ENCODE data around the gene KRTAP5-4. TPM values are rescaled to one million over a fixed set of nuclear protein-coding genes. Genes with fewer than 3 reads are reported as not detected.
"Not testable (repeated sequence)": the region's sequence is repeated elsewhere in the genome, so short reads cannot be mapped to it uniquely, and the experiment has no call there.

Gene KRTAP5-4, protein sequence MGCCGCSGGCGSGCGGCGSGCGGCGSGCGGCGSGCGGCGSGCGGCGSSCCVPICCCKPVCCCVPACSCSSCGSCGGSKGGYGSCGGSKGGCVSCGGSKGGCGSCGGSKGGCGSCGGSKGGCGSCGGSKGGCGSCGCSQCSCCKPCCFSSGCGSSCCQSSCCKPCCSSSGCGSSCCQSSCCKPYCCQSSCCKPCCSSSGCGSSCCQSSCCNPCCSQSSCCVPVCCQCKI
- total RNA-seq = not detected
- long read RNA-seq = 0 reads

DNA sequence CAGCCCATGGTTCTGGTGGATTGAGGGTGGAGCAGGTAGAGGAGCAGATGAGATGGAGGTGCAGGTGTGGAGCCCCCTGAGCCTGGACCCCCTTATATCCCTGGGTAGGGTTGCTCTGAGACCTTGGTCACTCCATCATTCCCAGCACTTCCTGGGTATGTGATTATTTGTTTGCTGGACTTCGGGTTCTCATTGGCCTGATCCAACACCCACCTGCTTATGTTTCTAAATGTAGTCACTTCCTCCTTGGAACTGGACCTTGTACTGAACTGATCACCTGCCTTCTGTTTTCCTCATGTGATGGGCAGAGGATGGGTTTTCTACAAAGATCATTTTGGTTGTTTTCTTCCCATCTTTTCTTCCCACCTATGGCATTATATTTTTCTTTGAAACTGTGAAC lies at the start of gene KRTAP5-4:
Gene KRTAP5-4, minus strand, starts transcription at position 53 of the 400 bp plus-strand sequence. Its CDS starts 45 bp downstream, at position 8.
- Histone ChIP-seq H3K27me3 (ENCODE audit: low read depth) (peaks cover 49% of the 10 kb centered on the region), H3K27ac (replicated peaks) (no peak within 1 kb of the TSS), H3K9me3 (replicated peaks) (no peaks in the 10 kb centered on the region), H3K4me1 (no peaks in the 10 kb centered on the region), H3K4me3 (no peak within 1 kb of the TSS), H3K36me3 (no peaks in the 10 kb centered on the region)
- intact Hi-C loops (cut with micrococcal nuclease) = no loop called here
- DNase-seq = no peak
- TF ChIP-seq, protein P1, sequence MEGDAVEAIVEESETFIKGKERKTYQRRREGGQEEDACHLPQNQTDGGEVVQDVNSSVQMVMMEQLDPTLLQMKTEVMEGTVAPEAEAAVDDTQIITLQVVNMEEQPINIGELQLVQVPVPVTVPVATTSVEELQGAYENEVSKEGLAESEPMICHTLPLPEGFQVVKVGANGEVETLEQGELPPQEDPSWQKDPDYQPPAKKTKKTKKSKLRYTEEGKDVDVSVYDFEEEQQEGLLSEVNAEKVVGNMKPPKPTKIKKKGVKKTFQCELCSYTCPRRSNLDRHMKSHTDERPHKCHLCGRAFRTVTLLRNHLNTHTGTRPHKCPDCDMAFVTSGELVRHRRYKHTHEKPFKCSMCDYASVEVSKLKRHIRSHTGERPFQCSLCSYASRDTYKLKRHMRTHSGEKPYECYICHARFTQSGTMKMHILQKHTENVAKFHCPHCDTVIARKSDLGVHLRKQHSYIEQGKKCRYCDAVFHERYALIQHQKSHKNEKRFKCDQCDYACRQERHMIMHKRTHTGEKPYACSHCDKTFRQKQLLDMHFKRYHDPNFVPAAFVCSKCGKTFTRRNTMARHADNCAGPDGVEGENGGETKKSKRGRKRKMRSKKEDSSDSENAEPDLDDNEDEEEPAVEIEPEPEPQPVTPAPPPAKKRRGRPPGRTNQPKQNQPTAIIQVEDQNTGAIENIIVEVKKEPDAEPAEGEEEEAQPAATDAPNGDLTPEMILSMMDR (IDR thresholded peaks at IDR 0.05; ENCODE audit: borderline replicate concordance) = no peak

DNA sequence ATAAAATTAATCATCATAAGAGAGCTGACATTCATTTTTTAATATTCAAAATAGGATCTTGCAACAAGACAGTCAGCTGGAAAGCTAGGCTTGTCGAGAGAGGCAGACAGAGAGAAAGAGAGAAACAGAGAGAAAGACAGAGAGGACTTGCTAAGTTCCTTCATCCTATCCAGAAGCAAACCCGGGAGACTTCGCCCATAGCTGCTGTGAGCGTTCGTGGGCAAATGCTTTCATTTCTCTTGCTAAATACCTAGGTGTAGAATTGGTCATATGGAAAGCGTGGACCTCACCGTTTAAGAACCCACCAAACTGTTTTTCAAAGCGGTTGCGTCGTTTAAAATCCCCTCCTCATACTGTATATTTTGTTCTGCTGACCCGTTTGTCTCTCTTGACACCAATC lies 49.7 kb upstream of the KRTAP5-4 start:
- Histone ChIP-seq H3K9me3 (replicated peaks) (no peaks in the 10 kb centered on the region), H3K4me3 (no peak overlapping the region), H3K27me3 (ENCODE audit: low read depth) (peaks cover 82% of the 10 kb centered on the region), H3K27ac (replicated peaks) (no peak overlapping the region), H3K36me3 (no peaks in the 10 kb centered on the region), H3K4me1 (no peaks in the 10 kb centered on the region)
- DNase-seq = no peak
- intact Hi-C loops (cut with micrococcal nuclease) = no loop called here
- TF ChIP-seq, protein P1 (IDR thresholded peaks at IDR 0.05; ENCODE audit: borderline replicate concordance) = no peak

DNA sequence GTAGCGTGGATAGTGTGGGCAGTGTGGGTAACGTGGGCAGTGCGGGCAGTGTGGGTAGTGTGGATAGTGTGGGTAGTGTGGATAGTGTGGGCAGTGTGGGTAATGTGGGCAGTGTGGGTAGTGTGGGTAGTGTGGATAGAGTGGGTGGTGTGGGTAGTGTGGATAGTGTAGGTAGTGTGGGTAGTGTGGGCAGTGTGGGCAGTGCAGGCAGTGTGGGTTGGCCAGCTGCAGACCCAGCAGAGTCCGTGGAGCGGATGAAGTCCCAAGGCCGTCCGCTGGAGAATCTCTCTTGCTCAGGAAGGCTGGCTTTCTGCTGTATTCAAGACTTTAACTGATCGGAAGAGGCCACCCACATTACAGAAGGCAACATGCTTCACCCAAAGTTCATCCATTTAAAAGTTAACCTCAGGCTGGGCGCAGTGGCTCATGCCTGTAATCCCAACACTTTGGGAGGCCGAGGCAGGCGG lies 49.0 kb upstream of the KRTAP5-4 start:
- TF ChIP-seq, protein P1 (IDR thresholded peaks at IDR 0.05; ENCODE audit: borderline replicate concordance) = no peak
- H3K9me3 ChIP-seq (replicated peaks) = no peaks in the 10 kb centered on the region
- no peak for DNase-seq
- intact Hi-C loops (cut with micrococcal nuclease) = no loop called here
- H3K27ac ChIP-seq (replicated peaks) = no peak overlapping the region
- peaks cover 75% of the 10 kb centered on the region for H3K27me3 ChIP-seq (ENCODE audit: low read depth)
- no peaks in the 10 kb centered on the region for H3K36me3 ChIP-seq
- no peaks in the 10 kb centered on the region for H3K4me1 ChIP-seq
- H3K4me3 ChIP-seq = no peak overlapping the region

DNA sequence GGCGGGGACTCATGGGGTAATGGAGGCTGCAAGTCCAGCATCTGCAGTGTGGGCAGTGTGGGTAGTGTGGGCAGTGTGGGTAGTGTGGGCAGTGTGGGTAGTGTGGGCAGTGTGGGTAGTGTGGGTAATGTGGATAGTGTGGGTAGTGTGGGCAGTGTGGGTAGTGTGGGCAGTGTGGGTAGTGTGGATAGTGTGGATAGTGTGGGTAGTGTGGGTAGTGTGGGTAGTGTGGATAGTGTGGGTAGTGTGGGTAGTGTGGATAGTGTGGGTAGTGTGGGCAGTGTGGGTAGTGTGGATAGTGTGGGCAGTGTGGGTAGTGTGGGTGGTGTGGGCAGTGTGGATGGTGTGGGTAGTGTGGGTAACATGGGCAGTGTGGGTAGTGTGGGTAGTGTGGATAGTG lies 48.5 kb upstream of the KRTAP5-4 start:
- H3K27me3 ChIP-seq (ENCODE audit: low read depth) = peaks cover 70% of the 10 kb centered on the region
- H3K4me1 ChIP-seq; intact Hi-C loops (cut with micrococcal nuclease); H3K4me3 ChIP-seq; H3K27ac ChIP-seq (replicated peaks); DNase-seq; H3K36me3 ChIP-seq; H3K9me3 ChIP-seq (replicated peaks): not testable (repeated sequence)

DNA sequence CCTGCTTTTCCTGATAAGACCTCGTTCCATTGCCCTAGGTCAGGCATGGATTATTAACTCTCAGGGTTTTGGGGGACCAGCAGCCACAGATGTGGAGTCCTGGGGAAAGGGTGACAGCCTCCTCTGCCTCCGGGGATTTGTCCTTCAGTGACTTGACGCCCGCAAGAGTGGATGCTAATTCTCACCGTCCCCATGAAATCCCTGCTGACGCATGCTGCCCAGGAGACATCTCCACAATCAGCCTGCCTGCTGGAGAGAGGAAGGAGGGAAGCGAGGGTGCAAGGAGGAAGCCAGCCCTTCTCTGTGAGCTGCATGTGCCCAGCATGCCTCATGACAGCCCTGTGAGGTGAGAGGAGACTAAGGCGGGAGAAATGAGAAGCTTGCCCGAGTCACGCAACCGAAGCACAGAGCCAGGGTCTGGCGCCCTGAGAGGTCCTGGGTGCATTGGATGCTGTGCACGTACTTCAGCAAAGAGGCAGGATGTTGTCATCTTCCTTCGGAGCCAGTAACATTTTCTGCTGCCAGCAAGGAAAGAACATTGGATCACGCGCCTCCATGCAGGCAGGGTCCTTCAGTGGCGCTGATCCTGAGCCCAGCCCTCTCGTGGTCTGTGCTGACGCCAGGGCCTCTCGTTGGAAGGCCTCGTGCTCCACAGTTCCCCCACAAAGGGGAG lies 47.7 kb upstream of the KRTAP5-4 start:
- intact Hi-C loops (cut with micrococcal nuclease) = no loop called here
- DNase-seq = no peak
- H3K4me3 ChIP-seq = no peak overlapping the region
- no peaks in the 10 kb centered on the region for H3K36me3 ChIP-seq
- peaks cover 63% of the 10 kb centered on the region for H3K27me3 ChIP-seq (ENCODE audit: low read depth)
- TF ChIP-seq, protein P1 (IDR thresholded peaks at IDR 0.05; ENCODE audit: borderline replicate concordance) = no peak
- no peak overlapping the region for H3K27ac ChIP-seq (replicated peaks)
- H3K4me1 ChIP-seq = no peaks in the 10 kb centered on the region
- H3K9me3 ChIP-seq (replicated peaks) = no peaks in the 10 kb centered on the region

DNA sequence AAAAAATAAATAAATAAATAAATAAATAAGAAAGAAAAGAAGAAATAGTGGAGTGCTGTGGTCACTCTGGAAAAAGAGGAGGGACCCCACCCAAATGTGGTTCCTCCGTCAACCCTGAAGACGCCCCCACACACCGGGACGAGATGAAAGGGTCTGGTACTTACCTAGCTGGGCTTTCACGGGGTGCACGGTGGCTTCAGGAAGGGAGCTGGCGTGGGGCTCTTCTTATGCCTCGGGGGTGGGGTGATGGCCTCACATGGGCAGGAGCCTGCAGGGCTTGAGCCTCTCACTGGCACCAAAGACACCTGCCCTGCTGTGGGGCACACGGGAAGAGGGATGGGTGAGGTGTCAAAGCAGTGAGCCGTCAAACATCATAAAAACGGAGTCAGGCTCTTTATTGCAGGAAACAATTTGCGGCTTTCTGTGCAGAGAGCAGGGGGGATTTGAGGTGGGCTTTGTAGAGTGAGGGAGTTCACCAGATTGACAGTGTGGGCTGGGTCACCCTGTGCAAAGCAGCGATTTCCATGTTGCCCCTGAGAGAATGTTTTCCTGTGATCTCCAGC lies 47.1 kb upstream of the KRTAP5-4 start:
- Histone ChIP-seq H3K27me3 (ENCODE audit: low read depth) (peaks cover 56% of the 10 kb centered on the region), H3K9me3 (replicated peaks) (no peaks in the 10 kb centered on the region), H3K27ac (replicated peaks) (no peak overlapping the region), H3K4me1 (no peaks in the 10 kb centered on the region), H3K36me3 (no peaks in the 10 kb centered on the region), H3K4me3 (no peak overlapping the region)
- TF ChIP-seq, protein P1 (IDR thresholded peaks at IDR 0.05; ENCODE audit: borderline replicate concordance) = no peak
- DNase-seq = no peak
- intact Hi-C loops (cut with micrococcal nuclease) = no loop called here
